ELF-1 (cell line): ENCODE measurements around the gene WNT11.

Experiments
- DNase-seq: peaks from one replicate; pipeline ENCODE4 v3.0.0-alpha.2; 2016; ENCODE audit warnings: low read depth, low spot score

The WNT11 gene

DNA sequence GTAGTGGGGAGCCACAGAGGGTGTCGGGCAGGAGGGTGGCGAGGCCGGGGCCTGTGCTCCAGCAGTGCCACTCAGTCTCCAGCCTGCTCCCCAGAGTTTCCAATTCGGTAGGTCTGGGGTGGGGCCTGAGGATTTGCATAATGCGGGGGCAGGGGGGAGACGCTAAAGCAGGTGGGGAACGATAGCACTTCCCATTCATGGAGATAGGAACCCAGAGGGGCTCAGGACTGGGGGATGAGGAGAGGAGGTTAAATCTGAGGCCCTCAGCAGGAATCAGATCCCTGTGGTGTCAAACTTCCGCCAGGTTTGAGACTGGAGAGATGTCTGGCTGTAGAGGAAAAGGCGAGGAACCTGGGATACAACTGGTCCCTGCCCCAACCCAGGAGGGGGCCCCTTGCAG lies 29.8 kb downstream of the WNT11 start:
- no peak for DNase-seq

DNA sequence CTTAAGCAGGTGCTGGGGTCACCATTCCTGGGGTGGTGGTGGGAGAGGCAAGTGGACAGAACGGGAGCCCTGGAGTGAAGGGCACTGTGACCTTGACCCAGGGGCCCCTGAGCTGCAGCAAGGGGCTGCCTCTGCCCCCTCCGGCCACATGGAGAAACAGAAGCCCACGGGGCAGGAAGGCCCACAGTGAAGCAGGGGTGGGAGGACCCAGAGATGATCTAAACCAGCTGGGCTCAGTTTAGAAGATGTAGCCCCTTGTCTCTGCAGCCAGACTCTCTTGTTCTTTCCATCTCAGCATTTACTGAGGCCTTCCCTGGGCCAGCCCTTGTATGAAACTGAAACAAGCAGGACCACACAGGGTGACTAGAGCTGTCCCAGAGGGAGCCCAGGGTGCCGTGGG lies 30.5 kb downstream of the WNT11 start:
- no peak for DNase-seq

DNA sequence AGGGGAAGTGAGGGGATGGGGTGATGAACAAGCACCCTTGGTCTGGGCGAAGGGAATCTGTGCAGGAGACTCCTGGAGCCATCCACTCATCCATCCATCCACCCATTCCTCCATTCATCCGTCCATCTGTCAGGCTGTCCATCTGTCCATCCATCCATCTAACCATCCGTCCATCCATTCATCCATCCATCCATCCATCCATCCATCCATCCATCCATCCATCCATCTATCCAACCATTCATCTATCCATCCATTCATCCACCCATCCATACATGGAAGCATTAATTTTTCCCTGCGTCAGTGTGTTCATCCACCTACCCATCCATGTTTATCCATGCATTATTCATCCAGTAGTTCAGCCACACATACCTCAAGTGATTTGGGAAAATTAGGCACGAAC lies 32.0 kb downstream of the WNT11 start:
- no peak for DNase-seq

DNA sequence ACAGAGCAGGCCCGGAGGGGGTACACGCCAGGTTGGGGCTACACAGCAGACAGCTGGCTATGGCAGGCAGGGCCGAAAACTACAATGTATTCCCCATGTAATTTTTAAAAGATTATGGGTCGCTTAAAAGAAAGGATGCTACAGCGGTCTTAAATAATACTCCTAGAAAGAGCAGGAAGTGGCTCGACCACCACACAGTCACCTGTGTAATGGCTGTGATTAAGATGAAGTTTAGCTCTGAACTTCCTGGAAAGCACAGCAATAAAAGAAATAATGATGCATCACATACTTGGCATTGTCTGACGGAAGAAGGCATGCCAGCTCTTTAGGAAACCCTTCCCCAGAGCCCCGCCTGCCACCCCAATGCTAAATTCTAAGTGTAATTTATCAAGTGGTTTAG lies 32.6 kb downstream of the WNT11 start:
- DNase-seq: no peak

DNA sequence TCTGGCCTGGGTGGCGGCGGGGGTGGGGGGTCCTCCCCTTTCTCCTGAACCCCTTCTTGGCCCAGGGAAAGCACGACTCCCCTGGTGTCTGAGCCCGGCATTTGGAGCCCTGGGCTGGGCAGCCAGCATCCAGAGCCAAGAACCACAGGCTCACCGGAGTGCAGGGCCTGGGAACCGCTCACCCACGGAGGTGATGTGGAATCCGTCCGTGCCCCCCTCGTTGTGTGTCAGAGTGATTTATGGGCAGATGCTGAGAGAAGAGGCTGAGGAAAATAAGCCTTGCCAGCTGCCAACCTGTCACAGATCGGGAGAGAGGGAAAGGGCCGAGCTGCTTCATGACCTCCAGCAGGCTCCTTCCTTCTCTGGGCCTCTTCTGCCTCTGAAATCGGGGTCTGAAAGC lies 33.7 kb downstream of the WNT11 start:
- no peak for DNase-seq

DNA sequence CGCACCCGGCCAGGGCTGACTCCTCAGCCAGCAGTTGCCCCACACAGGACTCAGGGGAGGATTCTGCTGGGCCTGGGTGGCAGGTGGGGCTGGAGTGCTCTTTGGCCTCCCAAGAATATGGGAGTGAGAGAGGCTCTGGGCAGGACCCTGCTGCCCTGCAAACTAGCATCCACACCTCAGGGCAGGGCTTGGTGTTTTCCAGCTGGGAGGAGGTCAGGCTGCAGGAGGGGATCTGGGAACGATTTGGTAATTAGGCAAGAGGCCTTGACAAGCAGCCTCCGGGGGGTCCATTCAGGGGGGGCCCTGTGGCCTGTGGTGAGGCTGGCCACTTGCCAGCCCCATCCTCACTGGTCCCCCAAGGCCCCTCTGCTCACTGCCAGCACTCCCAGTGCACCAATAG lies 35.8 kb downstream of the WNT11 start:
- peak; percentile 52 for DNase-seq

DNA sequence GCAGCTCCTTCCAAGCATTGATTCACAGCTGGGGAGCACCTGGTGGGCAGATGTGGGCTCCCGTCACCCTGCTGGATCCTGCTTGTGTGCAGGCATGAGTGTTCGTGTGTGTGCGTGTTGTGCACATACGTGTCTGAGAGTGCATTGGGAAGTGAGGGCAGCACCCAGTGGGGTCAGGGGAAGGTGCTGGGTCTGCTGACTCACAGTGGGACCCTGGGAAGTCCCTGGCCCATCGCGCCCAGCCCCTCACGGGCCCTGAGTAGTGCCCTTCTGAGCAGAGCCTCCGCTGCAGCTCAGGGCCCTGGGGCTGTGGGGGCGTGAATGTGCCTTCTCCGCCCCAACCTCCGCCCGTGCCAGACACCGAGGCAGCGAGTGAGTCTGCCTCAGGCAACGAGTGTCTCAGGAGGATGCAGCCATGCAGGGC lies 36.8 kb downstream of the WNT11 start:
- DNase-seq: peak; percentile 76

DNA sequence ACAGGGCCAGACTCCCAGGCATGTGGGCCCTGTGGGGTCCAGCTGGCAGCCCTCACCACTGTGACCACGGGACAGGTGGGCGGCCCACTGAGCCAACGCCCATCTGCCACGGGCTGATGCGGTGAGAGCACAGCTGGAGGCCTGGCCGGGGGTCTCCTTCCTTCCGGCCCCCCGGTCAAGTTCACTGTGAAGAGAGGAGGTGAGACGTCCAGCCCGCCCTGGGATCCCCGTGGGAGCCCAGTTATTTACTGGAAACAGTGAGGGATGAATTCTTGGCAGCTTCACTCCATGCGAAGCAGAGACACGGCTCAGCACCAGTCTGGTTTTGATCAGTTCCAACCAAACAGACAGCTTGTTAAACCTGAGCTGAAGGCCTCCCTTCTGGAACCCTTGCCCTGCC lies 38.7 kb downstream of the WNT11 start:
- no peak for DNase-seq

DNA sequence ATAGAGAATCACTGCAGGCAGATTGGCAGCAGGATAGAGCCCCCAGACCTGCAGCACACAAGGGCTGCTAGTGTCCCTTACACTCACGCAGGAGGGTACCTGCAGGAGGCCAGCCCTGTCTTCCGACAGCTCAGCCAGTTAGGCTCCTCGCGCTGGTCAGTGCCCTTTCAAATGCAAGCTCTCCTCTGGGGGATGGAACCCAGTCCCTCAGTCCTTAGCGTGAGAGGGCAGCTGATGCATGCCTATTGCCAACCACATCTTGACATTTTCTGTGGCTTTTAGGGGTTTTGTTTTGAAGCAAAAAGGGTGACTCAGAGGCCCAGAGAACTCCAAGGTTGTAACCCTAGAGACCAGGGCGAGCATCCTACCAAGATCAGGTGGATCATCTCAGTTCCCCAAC lies 40.0 kb downstream of the WNT11 start:
- no peak for DNase-seq

DNA sequence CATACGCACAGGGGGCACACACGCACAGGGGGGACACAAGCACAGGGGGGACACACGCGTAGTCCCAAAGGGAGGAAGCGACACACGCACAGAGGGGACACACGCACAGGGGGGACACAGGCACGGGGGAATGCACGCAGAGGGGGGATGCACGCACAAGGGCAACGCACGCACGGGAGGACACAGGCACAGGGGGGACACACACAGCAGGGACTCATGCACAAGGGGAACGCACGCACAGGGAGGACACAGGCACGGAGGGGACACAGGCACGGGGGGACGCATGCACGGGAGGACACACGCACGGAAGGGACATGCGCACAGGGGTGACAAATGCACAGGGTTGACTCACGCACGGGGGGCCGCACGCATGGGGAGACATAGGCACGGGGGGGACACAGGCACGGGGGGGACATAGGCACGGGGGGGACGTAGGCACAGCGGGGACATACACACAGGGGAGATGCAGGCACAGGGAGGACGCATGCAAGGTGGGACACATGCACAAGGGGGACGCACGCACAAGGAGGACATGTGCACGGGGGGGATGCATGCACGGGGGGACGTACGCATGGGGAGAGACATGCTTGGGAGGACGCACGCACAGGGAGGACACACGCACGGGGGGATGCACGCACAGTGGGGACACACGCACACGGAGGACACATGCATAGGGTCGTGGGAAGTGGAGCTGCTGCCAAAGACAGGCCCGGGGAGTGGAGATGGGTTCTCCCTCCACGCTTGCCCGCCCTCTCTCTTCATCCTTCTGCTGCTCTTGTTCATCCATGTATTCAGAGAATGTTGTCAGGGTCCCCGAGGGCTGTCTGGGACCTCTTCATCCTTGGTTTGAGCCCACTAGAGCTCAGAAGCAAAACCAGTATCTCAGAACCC lies 41.2 kb downstream of the WNT11 start:
- no peak for DNase-seq

DNA sequence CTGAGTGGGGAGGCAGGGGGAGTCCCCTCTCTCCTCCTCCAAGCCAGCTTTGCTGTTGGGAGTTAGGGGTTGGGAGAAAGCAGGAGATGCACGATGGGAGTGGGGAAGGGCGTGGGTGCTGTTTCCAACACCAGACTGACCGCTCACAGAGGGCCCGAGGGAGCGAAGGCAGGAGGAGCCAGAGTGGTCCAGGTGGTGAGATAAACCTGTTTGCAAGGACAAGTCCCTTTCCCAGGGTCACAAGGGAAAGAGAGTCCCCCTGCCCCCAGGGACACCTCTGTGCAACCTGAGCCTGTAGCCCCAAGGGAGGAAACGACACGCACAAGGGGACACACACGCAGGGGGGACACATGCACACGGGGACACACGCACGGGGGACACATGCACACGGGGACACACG lies 42.2 kb downstream of the WNT11 start:
- no peak for DNase-seq

DNA sequence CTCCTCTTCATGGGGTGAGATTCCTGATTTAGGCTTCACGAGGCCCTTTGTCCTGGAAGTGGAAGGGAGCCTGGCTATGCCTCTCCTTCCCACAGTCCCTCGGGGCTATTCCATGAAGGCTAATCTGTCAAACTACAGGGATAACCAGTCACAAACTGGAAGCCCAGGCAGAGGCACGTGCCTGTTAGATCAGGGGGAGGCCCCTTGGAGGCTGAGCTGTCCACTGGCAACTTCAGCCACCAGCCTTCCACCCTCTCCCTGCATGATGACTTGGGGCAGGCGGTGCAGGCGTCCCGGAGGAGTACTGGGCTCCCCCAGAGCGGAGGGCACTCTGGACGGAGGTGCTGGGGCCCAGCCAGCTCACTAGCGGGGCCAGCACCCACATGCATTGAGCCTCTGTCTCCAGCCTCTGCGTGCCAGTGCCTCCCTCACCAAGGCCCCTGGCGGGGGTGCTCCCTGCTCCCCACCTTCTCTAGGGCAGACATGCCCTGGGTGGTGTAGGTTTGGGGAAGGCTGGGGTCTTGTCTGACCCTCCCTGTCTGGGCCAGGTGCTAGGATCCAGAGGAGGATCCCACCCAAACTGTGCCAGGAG lies 42.9 kb downstream of the WNT11 start:
- no peak for DNase-seq

DNA sequence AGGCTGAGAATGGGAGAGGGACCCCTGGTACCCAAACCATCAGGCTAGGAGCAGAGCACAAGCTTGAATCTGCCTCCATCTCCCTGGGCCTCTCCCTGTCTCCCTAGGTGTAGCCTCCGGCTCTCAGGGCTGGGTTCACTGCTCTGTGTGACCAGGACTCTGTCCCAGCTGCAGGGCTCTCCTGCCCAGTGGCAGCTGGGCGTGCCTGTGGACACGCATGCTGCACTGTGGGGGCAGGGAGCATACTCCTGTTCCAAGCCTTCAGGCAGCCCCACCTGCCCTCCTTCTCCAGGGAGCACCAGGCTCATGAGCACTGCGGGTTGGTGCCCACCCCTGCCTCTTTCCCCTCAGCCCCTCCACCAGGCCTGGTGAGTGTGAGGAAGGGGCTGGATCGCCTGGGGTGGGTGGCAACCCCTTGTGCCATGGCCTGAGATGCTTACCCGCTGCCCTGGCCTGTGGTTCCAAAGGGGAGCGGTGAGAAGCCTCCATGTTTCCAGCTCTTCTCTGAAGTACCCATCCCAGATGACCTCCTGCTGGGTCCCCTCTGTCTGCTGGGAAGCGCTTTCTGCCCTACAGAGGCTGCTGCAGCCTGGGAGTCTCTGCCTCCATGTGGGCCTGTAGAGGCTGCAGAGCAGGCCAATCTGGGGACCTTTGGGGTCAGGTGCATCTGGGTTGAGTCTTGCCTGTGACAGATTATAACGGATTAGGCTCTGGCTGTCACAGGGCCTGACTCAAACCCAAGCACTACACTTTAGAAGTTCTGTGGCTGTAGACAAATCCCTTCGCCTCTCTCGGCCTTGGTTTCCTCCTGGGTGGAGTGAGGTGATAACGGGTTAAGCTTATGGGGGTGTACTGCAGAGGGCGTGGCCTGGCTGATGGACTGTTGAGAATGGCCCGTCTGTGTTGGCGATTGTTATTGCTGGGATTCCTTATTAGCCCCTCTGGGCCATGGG lies 43.7 kb downstream of the WNT11 start:
- peak; percentile 40 for DNase-seq

DNA sequence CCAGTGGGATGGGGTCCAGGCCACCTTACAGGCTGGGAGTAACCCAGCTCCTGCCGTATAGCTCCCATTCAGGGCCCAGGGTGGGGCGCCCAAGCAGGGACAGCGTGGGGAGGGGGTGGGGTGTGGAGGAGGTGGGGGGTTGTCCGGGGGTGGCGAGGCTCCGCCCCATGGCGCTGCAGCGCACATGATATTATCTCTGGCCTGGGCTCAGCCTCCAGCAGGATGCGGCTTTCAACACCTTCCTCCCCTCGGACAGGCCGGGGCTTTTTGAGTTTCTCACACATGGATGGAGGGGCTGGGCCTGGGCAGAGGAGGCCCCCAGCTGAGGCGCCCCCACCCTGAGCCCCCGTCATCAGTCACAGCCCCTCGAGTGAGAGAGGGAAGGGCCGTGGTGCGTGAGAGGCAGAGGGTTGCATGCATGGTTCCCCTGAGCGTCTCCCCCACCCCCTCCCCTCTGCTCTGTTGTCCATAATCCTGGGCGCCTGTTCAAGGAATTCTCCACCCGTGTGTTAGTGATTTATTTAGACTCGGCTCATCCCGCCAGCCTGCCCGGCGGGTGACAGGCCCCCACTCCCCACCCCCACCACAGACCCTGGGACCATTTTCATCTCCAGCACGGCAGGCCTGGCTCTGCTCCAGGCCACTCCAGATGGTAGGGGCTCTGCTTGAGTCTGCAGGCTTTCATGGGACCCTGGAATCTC lies 44.9 kb downstream of the WNT11 start:
- DNase-seq: peak; percentile 47

DNA sequence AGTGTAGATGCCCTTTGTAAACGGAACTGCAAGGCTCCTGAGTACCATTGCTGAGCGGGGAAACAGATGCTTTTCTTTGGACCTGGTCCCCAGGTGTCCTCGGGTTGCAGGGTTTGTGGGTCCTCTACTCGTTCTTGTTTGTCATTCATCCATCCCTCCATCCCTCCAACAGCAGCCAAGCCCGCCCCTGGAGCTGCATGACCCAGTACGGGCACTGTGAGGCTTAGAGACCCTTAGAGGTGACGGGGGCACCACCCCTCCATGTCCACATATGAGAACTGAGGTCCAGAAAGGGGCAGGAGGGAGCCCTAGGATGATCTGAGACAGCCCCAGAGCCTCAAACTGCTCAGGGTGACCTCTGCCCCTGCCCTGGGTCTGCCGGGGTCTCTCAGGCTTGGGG lies 45.4 kb downstream of the WNT11 start:
- no peak for DNase-seq

DNA sequence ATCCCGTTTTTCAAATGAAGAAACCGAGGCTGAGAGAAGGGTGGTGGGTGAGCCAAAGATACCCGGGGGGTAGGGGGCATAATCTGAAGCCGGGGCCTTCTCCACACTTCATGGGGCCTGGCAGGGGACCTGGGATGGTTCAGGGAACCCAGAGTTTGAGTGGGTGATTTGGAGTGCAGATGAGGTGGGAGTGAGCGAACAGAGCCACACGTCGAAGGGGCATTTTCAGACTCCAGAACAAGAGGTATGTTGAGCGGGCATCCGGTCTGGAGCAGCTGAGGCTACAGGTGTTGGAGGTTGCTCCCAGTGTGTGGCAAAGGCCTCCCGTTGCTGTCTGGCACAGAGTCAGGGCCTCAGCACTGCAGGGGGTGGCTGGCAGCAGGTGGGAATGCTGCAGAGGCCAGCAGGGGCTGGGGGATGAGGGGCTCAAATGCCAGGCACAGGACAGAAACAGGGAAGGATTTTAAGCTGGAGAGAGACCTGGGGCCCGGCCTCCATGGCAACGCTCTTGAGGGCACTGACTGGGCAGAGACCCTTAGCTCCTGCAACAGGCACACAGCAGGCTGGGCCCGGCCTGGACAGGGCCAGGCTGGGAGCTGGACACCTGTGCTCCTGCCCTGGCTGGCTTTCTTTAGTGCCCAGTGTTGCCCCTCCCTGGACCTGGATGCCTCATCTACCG lies 46.2 kb downstream of the WNT11 start:
- DNase-seq: no peak

DNA sequence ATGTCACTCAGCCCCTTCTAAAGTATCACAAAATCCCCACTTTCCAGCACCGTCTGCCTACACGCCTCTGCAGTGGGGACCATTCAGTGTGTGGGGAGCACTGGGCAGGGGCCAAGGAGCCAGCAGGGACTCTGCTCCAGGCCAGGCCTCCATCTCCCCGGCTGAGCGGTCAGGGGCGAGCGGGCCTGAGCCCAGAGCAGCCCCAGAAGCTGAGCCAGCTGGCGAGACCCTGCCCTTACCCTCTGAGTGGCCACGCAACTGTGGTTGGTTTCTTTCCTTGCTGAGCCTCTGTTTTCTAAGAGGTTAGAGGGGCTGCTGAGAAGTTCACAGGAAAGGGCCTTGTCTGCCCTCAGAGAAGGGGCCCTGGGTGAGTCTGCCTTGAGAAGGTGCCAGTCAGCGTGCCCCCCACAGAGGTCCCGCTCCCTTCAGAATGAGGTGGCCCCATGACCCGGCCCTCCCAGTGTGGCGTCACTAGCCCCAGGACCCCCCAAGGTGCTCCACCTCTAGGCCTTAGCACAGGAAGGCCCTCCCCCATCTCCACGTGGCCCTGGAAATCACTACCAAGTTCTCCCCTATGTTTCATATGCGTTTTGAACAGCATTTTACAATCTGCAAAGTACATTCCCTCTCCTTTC lies 46.9 kb downstream of the WNT11 start:
- DNase-seq: no peak

DNA sequence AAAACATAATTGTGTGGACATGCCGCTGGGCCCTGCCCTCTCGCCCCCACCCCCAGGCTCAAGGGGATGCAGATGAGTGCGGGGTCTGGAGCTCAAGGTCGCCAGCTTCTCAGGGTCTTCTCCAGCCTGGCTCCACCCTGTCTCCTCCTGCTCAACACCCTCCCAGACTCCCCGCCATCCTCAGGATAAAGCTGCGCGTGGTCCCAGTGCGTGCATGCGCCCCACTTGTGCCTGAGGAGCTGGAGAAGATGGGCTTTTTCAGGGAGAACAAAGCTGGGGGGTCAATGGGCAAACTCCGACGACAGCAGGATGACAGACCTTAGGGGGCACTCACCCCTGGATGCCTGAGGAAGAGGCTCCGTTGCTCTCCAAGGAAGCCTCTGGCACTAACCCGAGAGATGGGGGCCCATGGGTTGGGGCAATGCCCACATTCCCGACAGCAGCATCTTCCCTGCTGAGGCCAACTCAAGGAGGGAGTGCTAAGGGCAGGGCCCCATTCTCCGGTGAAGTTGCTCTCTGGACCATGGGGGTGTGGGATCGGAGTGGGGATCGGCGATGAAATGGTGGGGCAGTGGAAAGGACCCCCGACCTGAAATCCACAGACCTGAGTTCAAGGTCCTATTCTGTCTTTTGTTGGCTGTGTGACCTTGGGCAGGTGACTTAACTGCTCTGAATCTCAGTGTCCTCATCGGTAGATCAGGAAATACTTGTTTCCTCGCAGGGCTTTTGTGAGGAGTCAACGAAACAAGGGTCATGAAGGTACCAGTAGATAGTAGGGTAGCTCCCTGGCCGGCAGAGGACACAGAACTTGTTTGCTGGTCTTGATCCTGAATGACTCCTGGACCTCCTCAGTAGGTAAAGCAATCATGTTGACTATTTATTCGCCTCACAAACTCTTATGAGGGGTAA lies 47.7 kb downstream of the WNT11 start:
- no peak for DNase-seq

DNA sequence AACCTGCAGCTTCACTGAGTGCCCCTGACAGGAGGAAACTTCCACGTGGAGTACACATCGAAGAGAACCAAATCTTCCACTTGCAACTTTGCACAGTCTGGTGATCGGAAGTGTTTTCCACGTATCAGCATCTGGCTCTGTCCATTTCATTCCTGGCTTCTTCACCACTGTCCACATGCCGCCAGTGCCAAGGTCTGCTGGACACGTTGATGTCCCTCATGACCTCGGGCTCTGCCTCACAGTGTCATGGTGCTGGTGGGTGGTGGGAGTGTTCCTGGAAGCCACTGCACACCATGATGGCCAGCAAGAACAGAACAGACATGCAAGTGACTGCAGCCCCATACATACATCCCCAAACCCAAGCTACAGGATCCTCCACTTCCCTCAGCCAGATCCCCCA lies 48.4 kb downstream of the WNT11 start:
- DNase-seq: no peak
